ENCODE measurements around the gene NRP2. TPM values are rescaled to one million over a fixed set of nuclear protein-coding genes. Genes with fewer than 3 reads are reported as not detected.
A peak's percentile ranks its signal among the peaks of the same experiment; 100 is the strongest.

Gene NRP2
- 89.1 and 92.4 TPM in 2 replicates for total RNA-seq (2014; rRNA removed; shearing (Covaris generic))

GRCh38 chr2:205682239-205682970 is at the start of gene NRP2:
NRP2 (plus strand) TSS chr2:205682501; CDS start chr2:205683291, 790 bp downstream.
- DNase-seq = peak; percentile 93
- H3K36me3 ChIP-seq (replicated peaks; ENCODE audit: control insufficient read depth, insufficient read depth, low read length) = no peaks in the 10 kb centered on the region
- peaks cover 32% of the 10 kb centered on the region; the same call in 1 of the 2 replicates for H3K27me3 ChIP-seq (ENCODE audit: control insufficient read depth, insufficient read depth, low read length)
- H3K4me3 ChIP-seq (ENCODE audit: insufficient read depth, low read depth, low read length) = peak within 1 kb of the TSS; percentile 81

- no peaks in the 10 kb centered on the region for H3K36me3 ChIP-seq (replicated peaks; ENCODE audit: control insufficient read depth, insufficient read depth, low read length)
- no peak for DNase-seq
- no peaks in the 10 kb centered on the region for H3K27me3 ChIP-seq (ENCODE audit: control insufficient read depth, insufficient read depth, low read length)
- no peak overlapping the region for H3K4me3 ChIP-seq (ENCODE audit: insufficient read depth, low read depth, low read length)
Measured at GRCh38 chr2:205633994-205634393, 48.3 kb upstream of the NRP2 start.

GRCh38 chr2:205636549-205637319 is 45.6 kb upstream of the NRP2 start:
- H3K4me3 ChIP-seq (ENCODE audit: insufficient read depth, low read depth, low read length) = no peak overlapping the region
- H3K27me3 ChIP-seq (ENCODE audit: control insufficient read depth, insufficient read depth, low read length) = no peaks in the 10 kb centered on the region
- no peak for DNase-seq
- H3K36me3 ChIP-seq (replicated peaks; ENCODE audit: control insufficient read depth, insufficient read depth, low read length) = no peaks in the 10 kb centered on the region

GRCh38 chr2:205637320-205637602 is 45.0 kb upstream of the NRP2 start:
- no peak for DNase-seq
- Histone ChIP-seq H3K27me3 (ENCODE audit: control insufficient read depth, insufficient read depth, low read length) (no peaks in the 10 kb centered on the region), H3K4me3 (ENCODE audit: insufficient read depth, low read depth, low read length) (no peak overlapping the region), H3K36me3 (replicated peaks; ENCODE audit: control insufficient read depth, insufficient read depth, low read length) (no peaks in the 10 kb centered on the region)

GRCh38 chr2:205637779-205638503 is 44.4 kb upstream of the NRP2 start:
- Histone ChIP-seq H3K27me3 (ENCODE audit: control insufficient read depth, insufficient read depth, low read length) (no peaks in the 10 kb centered on the region), H3K4me3 (ENCODE audit: insufficient read depth, low read depth, low read length) (no peak overlapping the region), H3K36me3 (replicated peaks; ENCODE audit: control insufficient read depth, insufficient read depth, low read length) (no peaks in the 10 kb centered on the region)
- no peak for DNase-seq

- Histone ChIP-seq H3K36me3 (replicated peaks; ENCODE audit: control insufficient read depth, insufficient read depth, low read length) (no peaks in the 10 kb centered on the region), H3K4me3 (ENCODE audit: insufficient read depth, low read depth, low read length) (no peak overlapping the region), H3K27me3 (ENCODE audit: control insufficient read depth, insufficient read depth, low read length) (no peaks in the 10 kb centered on the region)
- DNase-seq = no peak
Measured at GRCh38 chr2:205640716-205641115, 41.6 kb upstream of the NRP2 start.

GRCh38 chr2:205642599-205643356 is 39.5 kb upstream of the NRP2 start:
- Histone ChIP-seq H3K27me3 (ENCODE audit: control insufficient read depth, insufficient read depth, low read length) (no peaks in the 10 kb centered on the region), H3K36me3 (replicated peaks; ENCODE audit: control insufficient read depth, insufficient read depth, low read length) (no peaks in the 10 kb centered on the region), H3K4me3 (ENCODE audit: insufficient read depth, low read depth, low read length) (no peak overlapping the region)
- no peak for DNase-seq

- no peak for DNase-seq
- H3K4me3 ChIP-seq (ENCODE audit: insufficient read depth, low read depth, low read length) = no peak overlapping the region
- H3K27me3 ChIP-seq (ENCODE audit: control insufficient read depth, insufficient read depth, low read length) = no peaks in the 10 kb centered on the region
- no peaks in the 10 kb centered on the region for H3K36me3 ChIP-seq (replicated peaks; ENCODE audit: control insufficient read depth, insufficient read depth, low read length)
Measured at GRCh38 chr2:205643391-205643885, 38.9 kb upstream of the NRP2 start.

GRCh38 chr2:205644018-205644417 is 38.3 kb upstream of the NRP2 start:
- Histone ChIP-seq H3K4me3 (ENCODE audit: insufficient read depth, low read depth, low read length) (no peak overlapping the region), H3K27me3 (ENCODE audit: control insufficient read depth, insufficient read depth, low read length) (no peaks in the 10 kb centered on the region), H3K36me3 (replicated peaks; ENCODE audit: control insufficient read depth, insufficient read depth, low read length) (no peaks in the 10 kb centered on the region)
- no peak for DNase-seq

GRCh38 chr2:205646680-205647079 is 35.6 kb upstream of the NRP2 start:
- no peaks in the 10 kb centered on the region for H3K36me3 ChIP-seq (replicated peaks; ENCODE audit: control insufficient read depth, insufficient read depth, low read length)
- no peak for DNase-seq
- no peaks in the 10 kb centered on the region for H3K27me3 ChIP-seq (ENCODE audit: control insufficient read depth, insufficient read depth, low read length)
- H3K4me3 ChIP-seq (ENCODE audit: insufficient read depth, low read depth, low read length) = no peak overlapping the region

GRCh38 chr2:205650450-205650849 is 31.9 kb upstream of the NRP2 start:
- DNase-seq = peak; percentile 29
- no peaks in the 10 kb centered on the region for H3K36me3 ChIP-seq (replicated peaks; ENCODE audit: control insufficient read depth, insufficient read depth, low read length)
- no peak overlapping the region for H3K4me3 ChIP-seq (ENCODE audit: insufficient read depth, low read depth, low read length)
- H3K27me3 ChIP-seq (ENCODE audit: control insufficient read depth, insufficient read depth, low read length) = no peaks in the 10 kb centered on the region

- no peak for DNase-seq
- no peaks in the 10 kb centered on the region for H3K27me3 ChIP-seq (ENCODE audit: control insufficient read depth, insufficient read depth, low read length)
- no peaks in the 10 kb centered on the region for H3K36me3 ChIP-seq (replicated peaks; ENCODE audit: control insufficient read depth, insufficient read depth, low read length)
- no peak overlapping the region for H3K4me3 ChIP-seq (ENCODE audit: insufficient read depth, low read depth, low read length)
Measured at GRCh38 chr2:205650931-205651330, 31.4 kb upstream of the NRP2 start.

- Histone ChIP-seq H3K36me3 (replicated peaks; ENCODE audit: control insufficient read depth, insufficient read depth, low read length) (no peaks in the 10 kb centered on the region), H3K27me3 (ENCODE audit: control insufficient read depth, insufficient read depth, low read length) (no peaks in the 10 kb centered on the region), H3K4me3 (ENCODE audit: insufficient read depth, low read depth, low read length) (no peak overlapping the region)
- DNase-seq = no peak
Measured at GRCh38 chr2:205651719-205652118, 30.6 kb upstream of the NRP2 start.

- no peak for DNase-seq
- H3K36me3 ChIP-seq (replicated peaks; ENCODE audit: control insufficient read depth, insufficient read depth, low read length) = no peaks in the 10 kb centered on the region
- H3K4me3 ChIP-seq (ENCODE audit: insufficient read depth, low read depth, low read length) = no peak overlapping the region
- H3K27me3 ChIP-seq (ENCODE audit: control insufficient read depth, insufficient read depth, low read length) = no peaks in the 10 kb centered on the region
Measured at GRCh38 chr2:205654878-205655605, 27.3 kb upstream of the NRP2 start.
